ENCODE measurements around the gene ANKRD63. TPM values are rescaled to one million over a fixed set of nuclear protein-coding genes. Genes with fewer than 3 reads are reported as not detected.

ANKRD63 gene
- total and polyA plus RNA-seq, 2 of the 13 experiments (the other 11 are each of a cell fraction or from before 2014, with no cell fraction given) = not detected

GRCh38 chr15:40323239-40323952, 40.5 kb upstream of the ANKRD63 start, which contains the start of gene INAFM2 (continued):
- no peak for TF ChIP-seq ZKSCAN1 (IDR thresholded peaks at IDR 0.05; ENCODE audit: low read length)
- TF ChIP-seq ZC3H13 (CRISPR knock-in tag; IDR thresholded peaks at IDR 0.05) = no peak
- TF ChIP-seq MAFG (CRISPR knock-in tag; IDR thresholded peaks at IDR 0.05) = no peak
- TF ChIP-seq ZNF580 (CRISPR knock-in tag; IDR thresholded peaks at IDR 0.05; ENCODE audit: borderline replicate concordance, low read depth) = no peak
- peak; percentile 51; the same call in 1 of the 2 replicates for TF ChIP-seq TBX3 (IDR thresholded peaks at IDR 0.05; ENCODE audit: borderline replicate concordance)
- no peak for TF ChIP-seq ZNF576 (CRISPR knock-in tag; IDR thresholded peaks at IDR 0.05)
- TF ChIP-seq MEF2D (CRISPR knock-in tag; IDR thresholded peaks at IDR 0.05) = no peak
- no peak for TF ChIP-seq ZNF253 (CRISPR knock-in tag; IDR thresholded peaks at IDR 0.05; ENCODE audit: borderline replicate concordance)
- TF ChIP-seq ZSCAN29 (CRISPR knock-in tag; conservative IDR thresholded peaks at IDR 0.05) = no peak
- 0 out of 2 replicates have a peak, but pooled peaks have one; percentile 12 for TF ChIP-seq HDAC2 (CRISPR knock-in tag; IDR thresholded peaks at IDR 0.05)
- TF ChIP-seq TERF1 (CRISPR knock-in tag; IDR thresholded peaks at IDR 0.05) = no peak
- peak; percentile 35 for TF ChIP-seq ASH2L (IDR thresholded peaks at IDR 0.05; ENCODE audit: insufficient read length, low read depth, low read length)
- TF ChIP-seq ZNF563 (CRISPR knock-in tag; IDR thresholded peaks at IDR 0.05) = peak; percentile 84
- peak; percentile 79; the same call in 1 of the 2 replicates for TF ChIP-seq IKZF5 (CRISPR knock-in tag; IDR thresholded peaks at IDR 0.05)
- no peak for TF ChIP-seq SIX1 (CRISPR knock-in tag; IDR thresholded peaks at IDR 0.05; ENCODE audit: borderline replicate concordance)
- TF ChIP-seq SOX5 (CRISPR knock-in tag; IDR thresholded peaks at IDR 0.05; ENCODE audit: borderline replicate concordance) = peak; percentile 39; the same call in 1 of the 2 replicates
- no peak for TF ChIP-seq ZBTB37 (CRISPR knock-in tag; IDR thresholded peaks at IDR 0.05)
- TF ChIP-seq THYN1 (CRISPR knock-in tag; IDR thresholded peaks at IDR 0.05; ENCODE audit: borderline replicate concordance, low read depth) = no peak
- TF ChIP-seq ZMAT5 (CRISPR knock-in tag; IDR thresholded peaks at IDR 0.05; ENCODE audit: borderline replicate concordance, low read depth) = no peak
- no peak for TF ChIP-seq ZNF383 (CRISPR knock-in tag; IDR thresholded peaks at IDR 0.05; ENCODE audit: borderline replicate concordance)
- no peak for TF ChIP-seq ZSCAN30 (CRISPR knock-in tag; IDR thresholded peaks at IDR 0.05)
- TF ChIP-seq ZNF101 (CRISPR knock-in tag; IDR thresholded peaks at IDR 0.05; ENCODE audit: borderline replicate concordance, low read depth) = no peak
- no peak for TF ChIP-seq ETV6 (CRISPR knock-in tag; conservative IDR thresholded peaks at IDR 0.05)
